HepG2 (cell line): ENCODE results near the gene NMNAT3. TPM values are rescaled to one million over a fixed set of nuclear protein-coding genes. Genes with fewer than 3 reads are reported as not detected.

Experiments used
- CCDC6 ChIP-seq: sonication (generic); formaldehyde crosslinking; IDR thresholded peaks from 2 replicates; pipeline ENCODE4 v1.8.1; 2022; ENCODE audit warnings: mild to moderate bottlenecking, missing genetic modification reagents, moderate library complexity
- EHMT2 ChIP-seq: fragments of 200-600 bp; sonication (generic); IDR thresholded peaks from 2 replicates; pipeline ENCODE4 v1.7.0; 2017; ENCODE audit warnings: antibody characterized with exemption, low read depth, low read length, borderline replicate concordance
- HOXA3 ChIP-seq: sonication (generic); formaldehyde crosslinking; IDR thresholded peaks from 2 replicates; pipeline ENCODE4 v1.5.0; 2020; ENCODE audit warnings: missing genetic modification reagents
- KAT2B ChIP-seq: fragments of 150-350 bp; IDR thresholded peaks from 2 replicates; pipeline ENCODE4 v1.6.1; 2014; ENCODE audit warnings: low read depth, low read length, borderline replicate concordance
- NONO ChIP-seq, 2 experiments: fragments of 450-650 bp in 1 of 2; sonication (generic) in 1 of 2; formaldehyde crosslinking in 1 of 2; IDR thresholded peaks in 1 of 2; conservative IDR thresholded peaks in 1 of 2; 2 replicates each; pipeline versions ENCODE4 v1.6.1 to v1.8.0; 2017 to 2022; ENCODE audit warnings: mild to moderate bottlenecking in 1 of 2, missing genetic modification reagents in 1 of 2, moderate library complexity in 1 of 2
- SPEN ChIP-seq: sonication (generic); formaldehyde crosslinking; IDR thresholded peaks from 2 replicates; pipeline ENCODE4 v1.5.1; 2020; ENCODE audit warnings: low read depth, mild to moderate bottlenecking, missing genetic modification reagents
- SUZ12 ChIP-seq: fragments of 150-350 bp; IDR thresholded peaks from 2 replicates; pipeline ENCODE4 v1.6.1; 2014; ENCODE audit warnings: low read depth, low read length
- SYNCRIP ChIP-seq: fragments of 200-400 bp; formaldehyde crosslinking; IDR thresholded peaks from 2 replicates; pipeline ENCODE4 v1.6.1; 2018; ENCODE audit warnings: mild to moderate bottlenecking, low read depth, low read length; ENCODE audit not compliant: insufficient read depth
- THAP7 ChIP-seq: sonication (generic); formaldehyde crosslinking; IDR thresholded peaks from 2 replicates; pipeline ENCODE4 v1.8.1; 2023; ENCODE audit warnings: mild to moderate bottlenecking, missing genetic modification reagents
- U2AF1 ChIP-seq: fragments of 200-400 bp; formaldehyde crosslinking; optimal IDR thresholded peaks from 2 replicates; pipeline ENCODE3; 2017; ENCODE audit warnings: mild to moderate bottlenecking, low read depth, low read length
- UBTF ChIP-seq: sonication (generic); formaldehyde crosslinking; IDR thresholded peaks from 2 replicates; pipeline ENCODE4 v1.4.0; 2020; ENCODE audit warnings: mild to moderate bottlenecking, missing genetic modification reagents
- XRCC5 ChIP-seq: fragments of 200-400 bp; formaldehyde crosslinking; optimal IDR thresholded peaks from 2 replicates; pipeline ENCODE3; 2017; ENCODE audit warnings: mild to moderate bottlenecking, low read length
- ZBTB20 ChIP-seq: sonication (generic); formaldehyde crosslinking; IDR thresholded peaks from 2 replicates; pipeline ENCODE4 v1.8.1; 2023; ENCODE audit warnings: missing genetic modification reagents, low read depth, mild to moderate bottlenecking, borderline replicate concordance
- ZNF138 ChIP-seq: sonication (generic); formaldehyde crosslinking; IDR thresholded peaks from 2 replicates; pipeline ENCODE4 v1.5.0; 2020; ENCODE audit warnings: mild to moderate bottlenecking, low read depth, missing genetic modification reagents
- ZNF30 ChIP-seq: sonication (generic); formaldehyde crosslinking; IDR thresholded peaks from 2 replicates; pipeline ENCODE4 v1.5.0; 2020; ENCODE audit warnings: mild to moderate bottlenecking, missing genetic modification reagents
- ZNF350 ChIP-seq: sonication (generic); formaldehyde crosslinking; IDR thresholded peaks from 2 replicates; pipeline ENCODE4 v1.4.0; 2020; ENCODE audit warnings: mild to moderate bottlenecking, low read depth, missing genetic modification reagents, borderline replicate concordance
- ZNF451 ChIP-seq: sonication (generic); formaldehyde crosslinking; IDR thresholded peaks from 2 replicates; pipeline ENCODE4 v1.5.0; 2020; ENCODE audit warnings: mild to moderate bottlenecking, missing genetic modification reagents
- ZNF687 ChIP-seq: sonication (generic); formaldehyde crosslinking; IDR thresholded peaks from 2 replicates; pipeline ENCODE4 v1.5.1; 2020; ENCODE audit warnings: mild to moderate bottlenecking, missing genetic modification reagents, moderate library complexity
- ZNF772 ChIP-seq: sonication (generic); formaldehyde crosslinking; IDR thresholded peaks from 2 replicates; pipeline ENCODE4 v1.5.0; 2020; ENCODE audit warnings: mild to moderate bottlenecking, missing genetic modification reagents
- ZZZ3 ChIP-seq: sonication (generic); formaldehyde crosslinking; IDR thresholded peaks from 2 replicates; pipeline ENCODE4 v1.4.0; 2020; ENCODE audit warnings: missing genetic modification reagents, mild to moderate bottlenecking, borderline replicate concordance
- polyA plus RNA-seq, 8 experiments: library from polyadenylated mRNA; depleted of rRNA in 3 of 8; stranded (reverse) in 7 of 8; unstranded in 1 of 8; fragments of >200 nt; fragmentation: Illumina TruSeq in 4 of 8; extraction: Trizol in 4 of 8; gene quantifications; 2 replicates each; pipeline versions ENCODE4 v1.2.1 to v1.2.3, GENCODE V29; 2011 to 2016; ENCODE audit warnings: low read depth in 4 of 8, missing spikeins in 1 of 8, mixed read lengths in 1 of 8; ENCODE audit not compliant: insufficient read depth in 1 of 8
- total RNA-seq, 5 experiments: library from RNA; depleted of rRNA; stranded (reverse); fragments of >200 nt; fragmentation: Illumina TruSeq; extraction: Trizol; gene quantifications; 2 replicates each; pipeline ENCODE4 v1.2.3, GENCODE V29; 2016; ENCODE audit warnings: low read depth in 1 of 5

NMNAT3 gene
- total and polyA plus RNA-seq, 2 of the 13 experiments (the other 11 are each of a cell fraction or from before 2014, with no cell fraction given), result 6.1 to 7.0 TPM

- TF ChIP-seq THAP7 (CRISPR knock-in tag) (peak; percentile 81), HOXA3 (CRISPR knock-in tag) (peak; percentile 20; the same call in 1 of the 2 replicates), NONO (IDR thresholded peaks at IDR 0.05) (no peak), NONO (CRISPR knock-in tag; conservative IDR thresholded peaks at IDR 0.05) (peak; percentile 52; the same call in 1 of the 2 replicates), EHMT2 (no peak), CCDC6 (peak; percentile 65; the same call in 1 of the 2 replicates), ZNF451 (CRISPR knock-in tag) (peak; percentile 58; the same call in 1 of the 2 replicates), ZBTB20 (CRISPR knock-in tag) (peak; percentile 80; the same call in 1 of the 2 replicates), SYNCRIP (no peak), ZNF138 (CRISPR knock-in tag) (no peak), KAT2B (no peak), U2AF1 (no peak), SUZ12 (no peak), ZNF772 (CRISPR knock-in tag) (peak; percentile 55; the same call in 1 of the 2 replicates), UBTF (CRISPR knock-in tag) (peak; percentile 84), ZNF687 (CRISPR knock-in tag) (peak; percentile 90), ZNF30 (CRISPR knock-in tag) (no peak), ZNF350 (CRISPR knock-in tag) (peak; percentile 75; the same call in 1 of the 2 replicates), ZZZ3 (CRISPR knock-in tag) (no peak), XRCC5 (peak; percentile 51), SPEN (CRISPR knock-in tag) (peak; percentile 62; the same call in 1 of the 2 replicates)
These were observed at the start of gene NMNAT3 (continued) for GRCh38 chr3:139677388-139678155.
